Stomach (tissue), 4 donors: ENCODE results near the gene DYNC1I1.
A peak's percentile ranks its signal among the peaks of the same experiment; 100 is the strongest.

Experiments used
- CTCF ChIP-seq, 7 experiments: fragments of 450-650 bp in 4 of 7; fragments of 200-600 bp in 3 of 7; sonication (generic) in 3 of 7; IDR thresholded peaks; one replicate each; pipeline ENCODE4 v1.5.1; 2016 to 2019; ENCODE audit warnings: antibody characterized with exemption in 7 of 7, control low read depth in 2 of 7, mild to moderate bottlenecking in 1 of 7
- POLR2A ChIP-seq, 4 donors: fragments of 450-650 bp; IDR thresholded peaks; one replicate each; pipeline ENCODE4 v1.6.1; 2016; ENCODE audit warnings: antibody characterized with exemption in 4 of 4, control low read depth in 2 of 4, mild to moderate bottlenecking in 1 of 4, moderate library complexity in 1 of 4

- no peak for TF ChIP-seq POLR2A (IDR thresholded peaks at IDR 0.05)
- peak in 2 of 7 experiments; percentile 12 to 23 for TF ChIP-seq CTCF (IDR thresholded peaks at IDR 0.05)
Measured at GRCh38 chr7:95919556-95919955, 147.2 kb downstream of the DYNC1I1 start.
